ENCODE measurements around the gene CHRNA5. TPM values are rescaled to one million over a fixed set of nuclear protein-coding genes. Genes with fewer than 3 reads are reported as not detected.

The CHRNA5 gene
- total RNA-seq, 5 donors from 2014 or later (not counting 1 experiment from before 2014, with no cell fraction given), result 0.37 to 1.1 (median 0.57) TPM

DNA sequence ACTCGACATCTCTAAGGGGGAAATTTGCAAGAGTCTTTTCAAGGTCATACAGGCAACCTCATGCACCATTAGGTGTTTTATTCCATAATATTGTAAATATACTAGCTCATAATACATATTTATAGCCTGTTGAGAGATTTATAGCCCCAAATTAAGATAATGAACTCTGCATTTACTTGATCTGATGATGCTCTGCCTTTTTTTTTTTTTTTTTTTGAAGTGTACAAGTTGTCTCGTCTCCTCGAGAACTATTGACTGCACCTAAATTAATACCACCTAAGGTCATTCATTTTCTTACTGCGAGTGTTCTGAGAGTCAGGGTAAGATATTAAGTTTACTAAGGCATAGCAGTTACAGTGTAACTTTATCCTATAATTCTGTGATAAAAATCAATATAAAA, 6.1 kb downstream of the CHRNA5 start:
- no peak for DNase-seq
- CTCF ChIA-PET, result interaction anchor here in 1 of 2 donors (0.7 kb wide), 1 partner anchor 1282 kb away, joined by 8 read pairs; no protein-coding TSS in a partner anchor
- no CpG with 5 or more reads among the region's 4 CpGs for WGBS (ENCODE audit: insufficient coverage)

DNA sequence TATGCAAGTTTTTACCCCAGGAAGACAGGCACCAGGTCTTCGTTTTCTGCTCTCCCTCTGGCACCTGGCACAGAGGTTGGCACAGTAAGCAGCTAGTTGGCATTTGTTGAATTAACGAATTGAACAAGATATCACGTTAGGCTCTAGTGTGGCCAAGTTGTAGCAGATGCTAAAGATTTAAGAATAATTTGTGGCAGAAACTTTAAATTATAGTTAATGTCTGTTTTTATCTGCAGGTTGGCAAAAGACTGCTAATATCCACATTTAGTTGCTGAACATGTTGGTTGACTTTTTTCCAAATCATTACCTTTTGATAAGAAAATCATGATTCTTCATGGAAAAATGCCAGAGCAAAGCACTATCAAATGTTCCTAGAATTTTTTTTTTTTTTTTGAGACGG, 8.1 kb downstream of the CHRNA5 start:
- Histone ChIP-seq H3K4me1 (ENCODE audit: control insufficient read depth in 1 of 2, extremely low read depth in 1 of 2, insufficient read depth in 2 of 2, low read length in 2 of 2) (no peaks in the 10 kb centered on the region), H3K4me3 (ENCODE audit: control insufficient read depth in 1 of 2, extremely low read depth in 1 of 2, low read length in 1 of 2) (no peak overlapping the region), H3K27me3 (replicated peaks in 1 of 2; ENCODE audit: control insufficient read depth in 2 of 2, extremely low read depth in 1 of 2, insufficient read depth in 2 of 2, low read length in 1 of 2) (peaks cover 0 to 9% of the 10 kb centered on the region in 2 experiments), H3K36me3 (ENCODE audit: control insufficient read depth in 2 of 2, extremely low read depth in 1 of 2, insufficient read depth in 1 of 2, low read length in 1 of 2) (no peaks in the 10 kb centered on the region), H3K27ac (ENCODE audit: low read length) (no peak overlapping the region), H3K9me3 (no peaks in the 10 kb centered on the region)
- no peak overlapping the region for H3K27ac Mint-ChIP-seq
- no peak overlapping the region for H3K4me3 Mint-ChIP-seq
- peaks cover 0 to 3% of the 10 kb centered on the region in 2 donors for H3K27me3 Mint-ChIP-seq
- no peaks in the 10 kb centered on the region for H3K36me3 Mint-ChIP-seq
- DNase-seq, result no peak
- no peak for ATAC-seq (replicated peaks in 1 of 4)
- CTCF ChIA-PET, result no interaction called here
- POLR2A ChIA-PET, result interaction anchor here in 1 of 2 donors (0.7 kb wide), 1 partner anchor 290 kb away, joined by 8 read pairs; no protein-coding TSS in a partner anchor
- no peaks in the 10 kb centered on the region for H3K4me1 Mint-ChIP-seq
- no peaks in the 10 kb centered on the region for H3K9me3 Mint-ChIP-seq
- 73% methylated on average over 4 of the region's 4 CpGs for WGBS (ENCODE audit: insufficient coverage)

More for the DNA sequence above, 6.1 kb downstream of the CHRNA5 start:
- ATAC-seq (replicated peaks in 1 of 4), result no peak
- Histone ChIP-seq H3K27ac (ENCODE audit: low read length) (no peak overlapping the region), H3K4me1 (ENCODE audit: control insufficient read depth in 1 of 2, extremely low read depth in 1 of 2, insufficient read depth in 2 of 2, low read length in 2 of 2) (peaks cover 0 to under 1% of the 10 kb centered on the region in 2 experiments), H3K4me3 (ENCODE audit: control insufficient read depth in 1 of 2, extremely low read depth in 1 of 2, low read length in 1 of 2) (no peak overlapping the region), H3K27me3 (replicated peaks in 1 of 2; ENCODE audit: control insufficient read depth in 2 of 2, extremely low read depth in 1 of 2, insufficient read depth in 2 of 2, low read length in 1 of 2) (peaks cover 0 to 9% of the 10 kb centered on the region in 2 experiments), H3K9me3 (no peaks in the 10 kb centered on the region), H3K36me3 (ENCODE audit: control insufficient read depth in 2 of 2, extremely low read depth in 1 of 2, insufficient read depth in 1 of 2, low read length in 1 of 2) (no peaks in the 10 kb centered on the region)
- Mint-ChIP-seq H3K27ac (no peak overlapping the region), H3K27me3 (peaks cover 10 to 14% of the 10 kb centered on the region in 2 donors), H3K36me3 (no peaks in the 10 kb centered on the region), H3K4me3 (no peak overlapping the region), H3K4me1 (peaks cover 2 to 4% (median 4%) of the 10 kb centered on the region in 3 donors), H3K9me3 (no peaks in the 10 kb centered on the region)
- POLR2A ChIA-PET, result no interaction called here

DNA sequence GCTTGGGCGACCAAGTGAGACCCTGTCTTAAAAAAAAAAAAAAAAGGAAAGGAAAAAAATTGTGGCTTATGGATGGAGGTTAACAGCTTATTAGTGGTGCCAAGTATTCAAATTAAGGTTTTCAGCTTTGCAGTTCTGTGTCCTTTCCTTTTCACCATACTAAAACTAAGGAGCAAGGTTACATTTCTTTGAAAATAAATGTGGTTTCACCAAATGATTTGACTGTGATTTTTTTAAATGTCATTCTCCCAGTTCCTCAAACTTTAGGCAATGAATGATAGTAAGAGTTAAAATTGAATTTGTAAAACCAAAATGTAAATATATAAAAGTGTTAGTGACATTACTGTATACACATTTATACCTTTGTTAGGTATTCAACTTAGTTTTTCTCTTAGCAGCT, 9.6 kb downstream of the CHRNA5 start:
- no peak overlapping the region for H3K27ac Mint-ChIP-seq
- CTCF ChIA-PET, result no interaction called here
- H3K27me3 Mint-ChIP-seq, result peaks cover 0 to 3% of the 10 kb centered on the region in 2 donors
- DNase-seq, result no peak
- WGBS (ENCODE audit: insufficient coverage), result 83% methylated on average over 1 of the region's 1 CpG
- Histone ChIP-seq H3K4me1 (ENCODE audit: control insufficient read depth in 1 of 2, extremely low read depth in 1 of 2, insufficient read depth in 2 of 2, low read length in 2 of 2) (no peaks in the 10 kb centered on the region), H3K9me3 (no peaks in the 10 kb centered on the region), H3K27me3 (replicated peaks in 1 of 2; ENCODE audit: control insufficient read depth in 2 of 2, extremely low read depth in 1 of 2, insufficient read depth in 2 of 2, low read length in 1 of 2) (peaks cover 0 to 9% of the 10 kb centered on the region in 2 experiments), H3K4me3 (ENCODE audit: control insufficient read depth in 1 of 2, extremely low read depth in 1 of 2, low read length in 1 of 2) (no peak overlapping the region), H3K36me3 (ENCODE audit: control insufficient read depth in 2 of 2, extremely low read depth in 1 of 2, insufficient read depth in 1 of 2, low read length in 1 of 2) (no peaks in the 10 kb centered on the region), H3K27ac (ENCODE audit: low read length) (no peak overlapping the region)
- H3K4me1 Mint-ChIP-seq, result no peaks in the 10 kb centered on the region
- H3K9me3 Mint-ChIP-seq, result no peaks in the 10 kb centered on the region
- POLR2A ChIA-PET, result interaction anchor here in 1 of 2 donors (0.6 kb wide), 1 partner anchor 44 kb away, joined by 3 read pairs; no protein-coding TSS in a partner anchor
- no peak for ATAC-seq (replicated peaks in 1 of 4)
- no peak overlapping the region for H3K4me3 Mint-ChIP-seq
- no peaks in the 10 kb centered on the region for H3K36me3 Mint-ChIP-seq

DNA sequence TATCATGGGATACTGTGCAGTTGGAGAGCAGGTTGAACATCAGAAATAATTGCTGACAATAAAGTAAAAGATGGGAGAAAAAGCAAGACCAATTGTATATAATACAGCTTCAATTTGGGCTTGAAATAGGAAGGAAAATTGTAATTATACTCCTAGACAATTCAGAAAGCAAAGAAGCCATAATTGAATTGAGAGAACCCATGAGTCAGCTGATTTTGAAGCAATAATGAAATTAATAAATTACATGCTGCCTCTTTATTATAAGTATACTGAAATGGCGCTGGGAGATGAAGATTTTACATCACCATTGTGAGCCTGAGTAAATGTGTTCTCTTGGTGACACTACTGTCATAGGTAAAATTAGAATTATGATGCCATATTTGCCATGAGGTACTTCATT, 32.3 kb downstream of the CHRNA5 start:
- Mint-ChIP-seq H3K9me3 (no peaks in the 10 kb centered on the region), H3K27ac (no peak overlapping the region), H3K4me1 (peaks cover 0 to 1% (median 0%) of the 10 kb centered on the region in 3 donors), H3K36me3 (no peaks in the 10 kb centered on the region), H3K4me3 (no peak overlapping the region), H3K27me3 (peaks cover under 1 to 4% of the 10 kb centered on the region in 2 donors)
- Histone ChIP-seq H3K27ac (ENCODE audit: low read length) (no peak overlapping the region), H3K27me3 (replicated peaks in 1 of 2; ENCODE audit: control insufficient read depth in 2 of 2, extremely low read depth in 1 of 2, insufficient read depth in 2 of 2, low read length in 1 of 2) (peaks cover 0 to 8% of the 10 kb centered on the region in 2 experiments), H3K36me3 (ENCODE audit: control insufficient read depth in 2 of 2, extremely low read depth in 1 of 2, insufficient read depth in 1 of 2, low read length in 1 of 2) (no peaks in the 10 kb centered on the region), H3K4me1 (ENCODE audit: control insufficient read depth in 1 of 2, extremely low read depth in 1 of 2, insufficient read depth in 2 of 2, low read length in 2 of 2) (no peaks in the 10 kb centered on the region), H3K9me3 (no peaks in the 10 kb centered on the region), H3K4me3 (ENCODE audit: control insufficient read depth in 1 of 2, extremely low read depth in 1 of 2, low read length in 1 of 2) (no peak overlapping the region)
- ATAC-seq (replicated peaks in 1 of 4) (no peak), DNase-seq (no peak)
- CTCF ChIA-PET, result interaction anchor here in 1 of 2 donors (0.8 kb wide), 1 partner anchor 1968 kb away, joined by 3 read pairs; no protein-coding TSS in a partner anchor
- POLR2A ChIA-PET, result no interaction called here
- no CpG with 5 or more reads among the region's 1 CpG for whole genome bisulfite sequencing (ENCODE audit: insufficient coverage)

DNA sequence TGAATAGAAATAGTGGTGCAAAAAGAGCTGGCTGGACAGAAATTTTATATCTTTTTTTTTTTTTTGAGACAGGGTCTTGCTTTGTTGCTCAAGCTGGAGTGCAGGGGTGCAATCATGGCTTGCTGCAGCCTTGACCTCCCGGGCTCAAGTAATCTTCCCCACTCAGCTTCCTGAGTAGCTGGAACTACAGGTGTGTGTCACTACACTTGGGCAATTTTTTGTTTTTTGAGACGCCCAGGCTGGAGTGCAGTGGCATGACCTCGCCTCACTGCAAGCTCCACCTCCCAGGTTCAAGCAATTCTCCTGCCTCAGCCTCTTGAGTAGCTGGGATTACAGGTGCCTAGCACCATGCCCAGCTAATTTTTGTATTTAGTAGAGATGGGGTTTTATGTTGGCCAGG, 33.0 kb downstream of the CHRNA5 start:
- ChIA-PET CTCF (interaction anchor here in 1 of 2 donors (0.7 kb wide), 1 partner anchor 136 kb away, joined by 3 read pairs; no protein-coding TSS in a partner anchor), POLR2A (no interaction called here)
- WGBS (ENCODE audit: insufficient coverage), result 100% methylated on average over 1 of the region's 3 CpGs
- H3K4me1 ChIP-seq (ENCODE audit: control insufficient read depth in 1 of 2, extremely low read depth in 1 of 2, insufficient read depth in 2 of 2, low read length in 2 of 2), result no peaks in the 10 kb centered on the region
- Mint-ChIP-seq H3K27me3 (peaks cover 6 to 9% of the 10 kb centered on the region in 2 donors), H3K27ac (no peak overlapping the region), H3K4me3 (no peak overlapping the region), H3K36me3 (no peaks in the 10 kb centered on the region), H3K4me1 (peaks cover 0 to 1% (median 0%) of the 10 kb centered on the region in 3 donors), H3K9me3 (no peaks in the 10 kb centered on the region)
- H3K36me3 ChIP-seq (ENCODE audit: control insufficient read depth in 2 of 2, extremely low read depth in 1 of 2, insufficient read depth in 1 of 2, low read length in 1 of 2), result no peaks in the 10 kb centered on the region
- H3K27me3 ChIP-seq (replicated peaks in 1 of 2; ENCODE audit: control insufficient read depth in 2 of 2, extremely low read depth in 1 of 2, insufficient read depth in 2 of 2, low read length in 1 of 2), result peaks cover 0 to 12% of the 10 kb centered on the region in 2 experiments
- H3K9me3 ChIP-seq, result no peaks in the 10 kb centered on the region
- ATAC-seq (replicated peaks in 1 of 4), result no peak
- no peak overlapping the region for H3K27ac ChIP-seq (ENCODE audit: low read length)
- no peak overlapping the region for H3K4me3 ChIP-seq (ENCODE audit: control insufficient read depth in 1 of 2, extremely low read depth in 1 of 2, low read length in 1 of 2)
- DNase-seq, result no peak

DNA sequence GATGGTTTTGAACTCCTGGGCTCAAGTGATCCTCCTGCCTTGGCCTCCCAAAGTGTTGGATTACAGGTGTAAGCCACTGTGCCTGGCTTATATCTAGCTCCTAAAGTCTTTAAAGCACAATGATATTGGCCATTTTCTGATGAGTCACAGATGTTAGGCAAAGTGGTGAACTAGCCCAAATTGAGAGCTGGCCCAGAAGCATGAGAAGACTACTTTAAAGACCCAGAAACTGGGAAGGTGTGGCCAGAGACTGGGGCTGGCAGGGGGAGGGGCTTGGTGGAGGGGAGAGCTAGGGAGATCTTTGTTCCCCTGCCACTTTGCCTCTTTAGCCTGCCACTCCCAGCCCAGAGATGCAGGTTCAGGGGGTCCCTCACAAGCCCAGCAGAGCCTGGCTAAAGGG, 33.9 kb downstream of the CHRNA5 start:
- ATAC-seq (replicated peaks in 1 of 4) (no peak), DNase-seq (no peak)
- no peaks in the 10 kb centered on the region for H3K36me3 ChIP-seq (ENCODE audit: control insufficient read depth in 2 of 2, extremely low read depth in 1 of 2, insufficient read depth in 1 of 2, low read length in 1 of 2)
- ChIA-PET CTCF (no interaction called here), POLR2A (no interaction called here)
- peaks cover 0 to 14% of the 10 kb centered on the region in 2 experiments for H3K27me3 ChIP-seq (replicated peaks in 1 of 2; ENCODE audit: control insufficient read depth in 2 of 2, extremely low read depth in 1 of 2, insufficient read depth in 2 of 2, low read length in 1 of 2)
- H3K4me3 ChIP-seq (ENCODE audit: control insufficient read depth in 1 of 2, extremely low read depth in 1 of 2, low read length in 1 of 2), result no peak overlapping the region
- no peaks in the 10 kb centered on the region for H3K4me1 ChIP-seq (ENCODE audit: control insufficient read depth in 1 of 2, extremely low read depth in 1 of 2, insufficient read depth in 2 of 2, low read length in 2 of 2)
- H3K9me3 ChIP-seq, result no peaks in the 10 kb centered on the region
- H3K27ac ChIP-seq (ENCODE audit: low read length), result no peak overlapping the region
- H3K4me3 Mint-ChIP-seq, result no peak overlapping the region
- H3K4me1 Mint-ChIP-seq, result peaks cover 0 to 1% (median 0%) of the 10 kb centered on the region in 3 donors
- H3K36me3 Mint-ChIP-seq, result no peaks in the 10 kb centered on the region
- peaks cover 12 to 17% of the 10 kb centered on the region in 2 donors for H3K27me3 Mint-ChIP-seq
- H3K27ac Mint-ChIP-seq, result no peak overlapping the region
- H3K9me3 Mint-ChIP-seq, result no peaks in the 10 kb centered on the region
